Type B pancreatic cell (in vitro differentiated cells): ENCODE data around the gene PDCD4. TPM values are rescaled to one million over a fixed set of nuclear protein-coding genes. Genes with fewer than 3 reads are reported as not detected.
"Not testable (repeated sequence)": the region's sequence is repeated elsewhere in the genome, so short reads cannot be mapped to it uniquely, and the experiment has no call there.

Experiments
- DNase-seq: peaks from one replicate; pipeline ENCODE4 v3.0.0; 2021; ENCODE audit warnings: mixed read lengths; ENCODE audit not compliant: unreplicated experiment; ENCODE audit errors: extremely low spot score
- H3K27ac Mint-ChIP-seq: 2 replicates; pipeline ENCODE4 v1.8.0; 2021; ENCODE audit warnings: mild to moderate bottlenecking, mixed read lengths
- H3K27me3 Mint-ChIP-seq: 2 replicates; pipeline ENCODE4 v1.8.0; 2021; ENCODE audit warnings: mixed read lengths
- H3K36me3 Mint-ChIP-seq: 2 replicates; pipeline ENCODE4 v1.8.0; 2021; ENCODE audit warnings: mixed read lengths
- H3K4me1 Mint-ChIP-seq: one replicate; pipeline ENCODE4 v1.8.0; 2021; ENCODE audit warnings: mixed read lengths; ENCODE audit not compliant: unreplicated experiment
- H3K4me3 Mint-ChIP-seq: 2 replicates; pipeline ENCODE4 v1.8.0; 2021; ENCODE audit warnings: mild to moderate bottlenecking, mixed read lengths
- H3K9me3 Mint-ChIP-seq: 2 replicates; pipeline ENCODE4 v1.8.0; 2021; ENCODE audit warnings: mixed read lengths
- CTCF ChIP-seq: fragments of 200-600 bp; sonication (generic); conservative IDR thresholded peaks from 2 replicates; pipeline ENCODE4 v1.5.0; 2021; ENCODE audit warnings: antibody characterized with exemption, mild to moderate bottlenecking
- total RNA-seq: library from RNA; stranded (reverse); gene quantifications from 2 replicates; pipeline ENCODE4 v1.2.1, GENCODE V29; 2021; ENCODE audit warnings: low replicate concordance

The PDCD4 gene
- total RNA-seq, 1 donor from 2014 or later = 122 TPM

DNA sequence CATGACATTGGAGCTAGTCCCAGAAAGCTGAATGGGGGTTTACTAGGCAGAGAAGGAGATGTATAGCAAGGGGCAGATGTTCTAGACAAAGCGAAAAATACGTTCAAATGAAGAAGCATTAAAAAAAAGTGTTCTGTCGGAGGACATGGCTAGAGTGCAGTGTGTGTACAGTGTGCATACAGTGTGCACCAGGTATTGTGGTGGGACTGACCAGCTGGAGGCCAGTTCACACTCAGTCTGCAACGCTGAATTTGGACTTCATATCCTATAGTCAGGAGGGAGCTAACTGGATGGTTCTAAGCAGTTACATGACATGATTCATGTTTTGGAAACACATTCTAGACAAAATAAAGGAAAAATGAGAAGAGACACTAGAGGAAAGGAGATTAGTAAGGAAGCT lies 38.4 kb downstream of the PDCD4 start:
- no peak overlapping the region for H3K27ac Mint-ChIP-seq
- no peaks in the 10 kb centered on the region for H3K9me3 Mint-ChIP-seq
- no peak for DNase-seq
- peaks cover 6% of the 10 kb centered on the region for H3K4me1 Mint-ChIP-seq
- no peaks in the 10 kb centered on the region for H3K27me3 Mint-ChIP-seq
- no peak overlapping the region for H3K4me3 Mint-ChIP-seq
- TF ChIP-seq CTCF = no peak
- H3K36me3 Mint-ChIP-seq = peaks cover 3% of the 10 kb centered on the region

GRCh38 chr10:110912374-110912773 lies 40.6 kb downstream of the PDCD4 start:
- H3K4me1 Mint-ChIP-seq = peaks cover 13% of the 10 kb centered on the region
- H3K4me3 Mint-ChIP-seq = no peak overlapping the region
- no peak for DNase-seq
- H3K36me3 Mint-ChIP-seq = peaks cover 3% of the 10 kb centered on the region
- no peaks in the 10 kb centered on the region for H3K9me3 Mint-ChIP-seq
- no peaks in the 10 kb centered on the region for H3K27me3 Mint-ChIP-seq
- no peak overlapping the region for H3K27ac Mint-ChIP-seq
- no peak for TF ChIP-seq CTCF

DNA sequence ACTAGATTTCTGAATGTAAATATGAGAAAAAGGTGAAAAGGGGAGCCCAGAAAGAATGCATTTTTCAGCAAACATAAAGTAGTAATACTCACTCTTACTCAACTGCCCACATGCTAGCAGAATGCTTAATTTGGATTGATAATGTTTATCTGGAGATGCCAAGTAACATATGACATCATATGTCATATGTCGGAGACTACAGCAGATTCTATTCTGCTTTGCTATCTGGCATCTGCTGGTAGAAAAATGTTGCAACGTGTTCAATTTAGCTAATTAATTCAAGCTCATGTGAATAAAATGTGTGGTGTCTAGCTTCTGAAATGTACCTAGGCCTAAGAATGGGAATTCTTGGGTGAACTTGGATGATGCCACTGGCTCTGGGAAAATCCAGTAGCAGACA lies 42.7 kb downstream of the PDCD4 start:
- Mint-ChIP-seq H3K4me1 (peaks cover 19% of the 10 kb centered on the region), H3K27me3 (no peaks in the 10 kb centered on the region), H3K4me3 (no peak overlapping the region), H3K36me3 (peaks cover 3% of the 10 kb centered on the region), H3K9me3 (no peaks in the 10 kb centered on the region), H3K27ac (no peak overlapping the region)
- no peak for DNase-seq
- no peak for TF ChIP-seq CTCF

DNA sequence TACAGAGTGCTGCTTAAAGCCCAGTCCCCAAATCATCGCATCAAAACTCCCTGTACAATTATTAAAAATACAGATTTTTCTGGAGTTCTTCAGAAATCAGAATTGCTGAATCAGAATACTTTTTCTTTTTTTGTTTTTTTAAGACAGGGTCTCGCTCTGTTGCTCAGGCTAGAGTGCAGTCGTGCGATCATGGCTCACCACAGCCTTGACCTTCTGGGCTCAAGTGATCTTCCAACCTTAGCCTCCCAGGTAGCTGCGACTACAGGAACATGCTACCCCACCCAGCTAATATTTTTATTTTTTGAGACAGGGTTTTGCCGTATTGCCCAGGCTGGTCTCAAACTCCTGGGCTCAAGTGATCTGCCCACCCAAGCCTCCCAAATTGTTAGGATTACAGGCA lies 43.3 kb downstream of the PDCD4 start:
- DNase-seq = no peak
- peaks cover 19% of the 10 kb centered on the region for H3K4me1 Mint-ChIP-seq
- peaks cover 3% of the 10 kb centered on the region for H3K36me3 Mint-ChIP-seq
- no peak for TF ChIP-seq CTCF
- no peak overlapping the region for H3K27ac Mint-ChIP-seq
- no peak overlapping the region for H3K4me3 Mint-ChIP-seq
- H3K27me3 Mint-ChIP-seq = no peaks in the 10 kb centered on the region
- H3K9me3 Mint-ChIP-seq = no peaks in the 10 kb centered on the region

GRCh38 chr10:110915600-110915999 lies 43.9 kb downstream of the PDCD4 start:
- not testable (repeated sequence) for H3K27me3 Mint-ChIP-seq, H3K27ac Mint-ChIP-seq, H3K4me3 Mint-ChIP-seq, DNase-seq, H3K36me3 Mint-ChIP-seq, H3K9me3 Mint-ChIP-seq
- peaks cover 19% of the 10 kb centered on the region for H3K4me1 Mint-ChIP-seq

- H3K27ac Mint-ChIP-seq = peak overlapping the region; percentile 99
- H3K9me3 Mint-ChIP-seq = no peaks in the 10 kb centered on the region
- H3K4me1 Mint-ChIP-seq = peaks cover 19% of the 10 kb centered on the region
- DNase-seq = no peak
- TF ChIP-seq CTCF = no peak
- H3K27me3 Mint-ChIP-seq = no peaks in the 10 kb centered on the region
- H3K36me3 Mint-ChIP-seq = no peaks in the 10 kb centered on the region
- peak overlapping the region; percentile 71 for H3K4me3 Mint-ChIP-seq
Observed at GRCh38 chr10:110916554-110917346, 45.0 kb downstream of the PDCD4 start.
